Measurements from ENCODE around the gene S1PR2. TPM values are rescaled to one million over a fixed set of nuclear protein-coding genes. Genes with fewer than 3 reads are reported as not detected.

S1PR2 gene
- total RNA-seq, 4 donors from 2014 or later, result 3.6 to 9.8 (median 5.3) TPM

DNA sequence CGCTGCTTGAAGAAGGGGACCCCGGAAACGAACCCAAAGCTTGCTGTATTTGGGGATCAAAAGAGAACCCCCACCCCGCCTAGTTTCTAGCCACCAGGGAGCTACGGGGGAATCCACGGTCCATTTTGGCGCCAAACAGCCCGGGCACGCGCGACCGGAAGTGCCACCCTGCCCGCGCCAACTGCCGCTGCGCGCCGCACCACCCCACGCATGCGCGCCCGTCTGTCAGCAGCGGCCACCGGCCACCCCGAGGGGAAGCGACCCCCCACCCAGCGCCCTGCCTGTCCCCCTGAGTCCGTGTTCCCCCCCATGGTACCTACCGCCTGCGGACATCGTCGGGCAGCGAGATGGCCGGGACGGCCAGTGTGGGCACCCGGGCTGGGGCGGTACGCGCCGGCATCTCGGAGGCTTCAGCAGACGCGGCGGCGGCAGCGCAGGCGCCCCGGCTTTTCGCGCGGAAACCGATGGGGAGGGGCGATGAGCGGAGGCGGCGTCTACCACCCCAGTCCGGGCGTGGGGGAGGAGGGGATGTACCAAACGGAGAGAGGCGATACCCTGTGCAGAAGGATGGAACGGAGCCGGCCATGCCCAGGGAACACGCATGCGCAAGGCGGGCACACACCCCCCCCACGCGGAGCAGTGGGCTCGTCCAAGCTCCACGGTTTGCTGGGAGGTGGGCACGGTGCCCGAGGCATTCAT is 36.5 kb downstream of the S1PR2 start, which contains the start of gene DNMT1:
Gene DNMT1, minus strand, starts transcription at position 454 of the 699 bp plus-strand sequence. Its CDS starts 54 bp downstream, at position 400.
- intact Hi-C loops (cut with DNase I), result no loop called here

GRCh38 chr19:10193790-10194499 is 37.2 kb downstream of the S1PR2 start:
- Histone ChIP-seq H3K4me1 (peaks cover 5 to 11% of the 10 kb centered on the region in 2 donors), H3K4me3 (replicated peaks in 1 of 3) (peak overlapping the region; percentile 34 to 81 (median 68)), H3K9me3 (no peaks in the 10 kb centered on the region), H3K27ac (peak overlapping the region; percentile 29 to 88 (median 73)), H3K36me3 (no peaks in the 10 kb centered on the region), H3K27me3 (no peaks in the 10 kb centered on the region)
- intact Hi-C loops (cut with DNase I), result no loop called here
- 1 to 5% methylated on average over 10 to 15 of the region's 30 CpGs for WGBS, 2 donors
- TF ChIP-seq, protein P1, sequence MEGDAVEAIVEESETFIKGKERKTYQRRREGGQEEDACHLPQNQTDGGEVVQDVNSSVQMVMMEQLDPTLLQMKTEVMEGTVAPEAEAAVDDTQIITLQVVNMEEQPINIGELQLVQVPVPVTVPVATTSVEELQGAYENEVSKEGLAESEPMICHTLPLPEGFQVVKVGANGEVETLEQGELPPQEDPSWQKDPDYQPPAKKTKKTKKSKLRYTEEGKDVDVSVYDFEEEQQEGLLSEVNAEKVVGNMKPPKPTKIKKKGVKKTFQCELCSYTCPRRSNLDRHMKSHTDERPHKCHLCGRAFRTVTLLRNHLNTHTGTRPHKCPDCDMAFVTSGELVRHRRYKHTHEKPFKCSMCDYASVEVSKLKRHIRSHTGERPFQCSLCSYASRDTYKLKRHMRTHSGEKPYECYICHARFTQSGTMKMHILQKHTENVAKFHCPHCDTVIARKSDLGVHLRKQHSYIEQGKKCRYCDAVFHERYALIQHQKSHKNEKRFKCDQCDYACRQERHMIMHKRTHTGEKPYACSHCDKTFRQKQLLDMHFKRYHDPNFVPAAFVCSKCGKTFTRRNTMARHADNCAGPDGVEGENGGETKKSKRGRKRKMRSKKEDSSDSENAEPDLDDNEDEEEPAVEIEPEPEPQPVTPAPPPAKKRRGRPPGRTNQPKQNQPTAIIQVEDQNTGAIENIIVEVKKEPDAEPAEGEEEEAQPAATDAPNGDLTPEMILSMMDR (IDR thresholded peaks at IDR 0.05), result no peak
- no peak for DNase-seq

More for the DNA sequence above, 36.5 kb downstream of the S1PR2 start, which contains the start of gene DNMT1:
- peak; percentile 94 to 95 for DNase-seq
- TF ChIP-seq, protein P1 (IDR thresholded peaks at IDR 0.05), result peak in 1 of 6 experiments; percentile 12
- TF ChIP-seq POLR2A (IDR thresholded peaks at IDR 0.05), result peak in 1 of 2 donors; percentile 69
- Histone ChIP-seq H3K9me3 (no peaks in the 10 kb centered on the region), H3K27me3 (no peaks in the 10 kb centered on the region), H3K4me1 (peaks cover 5 to 11% of the 10 kb centered on the region in 2 donors), H3K36me3 (no peaks in the 10 kb centered on the region), H3K27ac (peak within 1 kb of the TSS; percentile 29 to 88 (median 73)), H3K4me3 (replicated peaks in 1 of 3) (peak within 1 kb of the TSS; percentile 34 to 81 (median 68))
- WGBS, 2 donors, result 0% methylated on average over 14 to 15 of the region's 71 CpGs

DNA sequence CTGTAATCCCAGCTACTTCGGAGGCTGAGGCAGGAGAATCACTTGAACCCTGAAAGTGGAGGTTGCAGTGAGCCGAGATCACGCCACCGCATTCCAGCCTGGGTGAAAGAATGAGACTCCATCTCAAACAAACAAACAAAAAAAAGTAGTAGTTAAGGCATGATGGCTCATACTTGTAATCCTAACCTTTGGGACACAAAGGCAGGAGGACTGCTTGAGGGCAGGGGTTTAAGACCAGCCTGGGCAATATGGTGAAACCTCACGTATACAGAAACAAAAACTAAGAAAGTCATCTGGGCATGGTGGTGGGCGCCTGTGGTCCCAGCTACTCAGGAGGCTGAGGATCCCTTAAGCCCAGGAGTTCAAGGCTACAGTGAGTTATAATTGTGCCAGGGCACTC is 38.2 kb downstream of the S1PR2 start:
- Histone ChIP-seq H3K27me3 (no peaks in the 10 kb centered on the region), H3K27ac (no peak overlapping the region), H3K9me3 (no peaks in the 10 kb centered on the region), H3K36me3 (no peaks in the 10 kb centered on the region), H3K4me3 (replicated peaks in 1 of 3) (no peak overlapping the region), H3K4me1 (peaks cover 5 to 11% of the 10 kb centered on the region in 2 donors)
- DNase-seq, result no peak
- TF ChIP-seq, protein P1 (IDR thresholded peaks at IDR 0.05), result no peak
- no peak for TF ChIP-seq POLR2A (IDR thresholded peaks at IDR 0.05)
- 80 to 95% methylated on average over 6 of the region's 6 CpGs for WGBS, 2 donors
- intact Hi-C loops (cut with DNase I), result no loop called here

- Histone ChIP-seq H3K36me3 (no peaks in the 10 kb centered on the region), H3K4me3 (replicated peaks in 1 of 3) (no peak overlapping the region), H3K4me1 (peaks cover 5 to 11% of the 10 kb centered on the region in 2 donors), H3K27ac (no peak overlapping the region), H3K27me3 (no peaks in the 10 kb centered on the region), H3K9me3 (no peaks in the 10 kb centered on the region)
- no peak for TF ChIP-seq POLR2A (IDR thresholded peaks at IDR 0.05)
- TF ChIP-seq, protein P1 (IDR thresholded peaks at IDR 0.05), result no peak
- intact Hi-C loops (cut with DNase I), result no loop called here
- WGBS, 2 donors, result 43 to 58% methylated on average over 2 of the region's 2 CpGs
- no peak for DNase-seq
These were observed 39.8 kb downstream of the S1PR2 start for GRCh38 chr19:10191347-10191746.

- H3K36me3 ChIP-seq, result no peaks in the 10 kb centered on the region
- H3K27ac ChIP-seq, result no peak overlapping the region
- WGBS, 2 donors, result 96 to 97% methylated on average over 5 of the region's 5 CpGs
- intact Hi-C loops (cut with DNase I), result no loop called here
- no peak for DNase-seq
- no peak for TF ChIP-seq POLR2A (IDR thresholded peaks at IDR 0.05)
- TF ChIP-seq, protein P1 (IDR thresholded peaks at IDR 0.05), result no peak
- no peaks in the 10 kb centered on the region for H3K9me3 ChIP-seq
- no peaks in the 10 kb centered on the region for H3K27me3 ChIP-seq
- peaks cover 5 to 11% of the 10 kb centered on the region in 2 donors for H3K4me1 ChIP-seq
- no peak overlapping the region for H3K4me3 ChIP-seq (replicated peaks in 1 of 3)
These were observed 41.1 kb downstream of the S1PR2 start for GRCh38 chr19:10190026-10190425.
